Activated CD4-positive, alpha-beta T cell treated with anti-CD3 and anti-CD28 coated beads, Interleukin-2, amount 50 U/mL, for 48 hours (primary cell): ENCODE measurements around the gene PTPRF.

Experiments used
- DNase-seq, 2 experiments: peaks; one replicate each; pipeline ENCODE4 v3.0.0-alpha.2; 2020

PTPRF gene

DNA sequence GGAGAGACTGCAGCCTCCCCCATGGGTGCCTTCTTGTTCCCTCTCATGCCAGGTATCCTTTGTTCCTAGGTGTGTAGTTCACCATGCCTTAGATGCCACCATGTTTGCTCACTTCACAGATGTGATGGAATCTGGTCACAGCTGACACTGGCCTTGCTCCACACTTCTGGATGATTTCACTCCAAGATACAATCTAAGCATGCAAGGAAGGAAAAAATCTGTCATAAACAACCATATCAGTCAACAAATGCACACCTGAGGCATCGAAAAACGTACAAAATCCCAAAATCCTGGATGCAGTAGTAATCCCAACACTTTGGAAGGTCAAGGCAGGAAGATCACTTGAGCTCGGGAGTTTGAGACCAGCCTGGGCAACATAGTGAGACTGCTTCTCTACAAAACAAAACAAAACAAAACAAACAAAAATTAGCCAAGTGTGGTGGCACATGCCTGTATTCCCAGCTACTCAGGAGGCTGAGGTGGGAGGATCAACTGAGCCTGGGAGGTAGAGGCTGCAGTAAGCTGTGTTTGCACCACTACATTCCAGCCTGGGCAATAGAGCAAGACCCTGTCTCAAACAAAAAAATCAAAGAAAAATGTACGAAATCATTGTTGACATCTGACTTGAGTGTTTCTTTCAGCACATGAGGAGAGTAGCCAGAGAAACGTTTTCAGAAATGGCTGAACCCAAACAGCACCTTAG, 17.1 kb upstream of the PTPRF start:
- no peak for DNase-seq

DNA sequence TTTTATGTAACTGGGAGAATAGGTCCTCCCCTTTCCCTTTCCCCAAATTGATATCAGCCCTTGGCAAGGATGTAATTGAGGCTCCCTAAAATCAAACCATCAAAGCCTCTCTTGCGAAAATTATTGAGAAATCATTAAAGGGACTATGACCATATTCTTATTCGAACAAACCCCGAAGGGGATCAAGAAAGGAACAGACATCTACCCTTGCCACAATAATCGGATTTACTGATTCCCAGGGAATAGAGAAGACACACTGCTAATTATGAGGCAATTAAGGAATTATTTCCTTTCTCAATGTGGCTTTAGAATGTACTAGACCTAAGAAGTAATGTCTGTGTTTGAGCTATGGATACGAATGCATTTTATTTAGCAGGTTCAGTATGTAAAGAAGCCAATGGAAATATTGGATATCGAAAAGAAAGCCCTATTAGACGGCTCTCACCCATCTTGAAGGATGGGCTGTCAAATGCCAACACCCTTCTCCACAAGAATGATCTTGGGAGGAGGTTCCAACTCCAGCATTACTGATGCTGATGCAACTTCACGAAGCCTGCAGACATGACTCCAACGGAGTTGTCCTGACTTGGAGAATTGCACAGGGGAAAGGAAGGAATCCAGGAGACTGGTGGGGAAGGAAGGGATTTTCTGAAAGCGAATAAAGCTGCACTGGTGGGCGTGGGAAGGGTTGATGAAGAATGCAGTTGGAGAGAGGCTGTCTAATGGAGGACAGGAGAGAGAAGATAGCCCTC, 11.6 kb upstream of the PTPRF start:
- no peak for DNase-seq

DNA sequence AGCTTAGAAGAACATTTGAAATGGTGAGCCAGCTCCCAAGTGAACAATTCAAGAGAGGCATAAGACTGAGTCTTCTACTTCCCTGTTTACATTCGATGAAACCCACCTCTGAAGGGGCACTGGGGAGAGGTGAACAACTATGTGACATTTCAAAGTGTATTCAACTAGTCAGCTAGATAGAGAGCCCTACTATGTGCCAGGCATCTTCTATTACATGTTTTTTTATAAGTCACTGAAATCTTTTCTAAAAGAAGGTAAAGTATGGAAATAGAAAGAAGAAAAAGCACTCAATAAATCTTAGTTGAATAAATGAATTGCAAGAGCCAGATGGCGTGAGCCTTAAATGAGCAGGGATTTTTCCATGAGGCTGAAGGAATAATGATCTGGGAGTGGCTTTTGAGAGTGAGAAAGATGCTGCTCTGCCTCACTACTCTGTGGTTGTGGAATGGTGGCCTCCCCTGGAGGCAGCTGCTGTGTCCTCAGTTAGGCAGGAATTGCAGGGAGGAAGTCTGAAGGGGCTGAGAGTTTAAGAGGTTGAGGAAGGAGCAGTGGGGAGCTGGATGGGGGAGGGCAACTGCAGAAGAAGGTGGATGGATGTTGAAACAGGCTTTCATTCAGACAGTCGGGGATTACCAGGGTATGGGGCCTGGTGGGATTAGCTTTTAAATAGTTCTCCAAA, 10.4 kb upstream of the PTPRF start:
- no peak for DNase-seq

DNA sequence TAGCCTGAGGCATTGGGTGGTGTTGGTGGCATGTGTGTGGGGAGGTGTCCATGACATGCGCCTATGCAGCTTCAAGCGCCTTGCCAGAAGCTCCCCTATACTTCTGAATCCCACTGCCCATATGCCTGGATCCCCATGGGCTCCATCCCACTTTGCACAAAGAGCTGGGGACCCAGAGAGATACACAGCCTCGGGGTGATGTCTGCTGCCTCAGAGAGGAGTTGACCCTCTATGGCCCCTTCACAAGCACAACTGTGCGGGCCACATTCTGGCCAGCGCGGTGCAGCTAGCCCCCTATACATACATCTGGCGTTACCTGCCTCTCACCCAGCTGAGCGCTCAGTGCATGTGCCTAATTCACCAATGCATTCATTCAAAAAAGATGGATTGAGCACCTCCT, 9.6 kb upstream of the PTPRF start:
- DNase-seq: no peak

DNA sequence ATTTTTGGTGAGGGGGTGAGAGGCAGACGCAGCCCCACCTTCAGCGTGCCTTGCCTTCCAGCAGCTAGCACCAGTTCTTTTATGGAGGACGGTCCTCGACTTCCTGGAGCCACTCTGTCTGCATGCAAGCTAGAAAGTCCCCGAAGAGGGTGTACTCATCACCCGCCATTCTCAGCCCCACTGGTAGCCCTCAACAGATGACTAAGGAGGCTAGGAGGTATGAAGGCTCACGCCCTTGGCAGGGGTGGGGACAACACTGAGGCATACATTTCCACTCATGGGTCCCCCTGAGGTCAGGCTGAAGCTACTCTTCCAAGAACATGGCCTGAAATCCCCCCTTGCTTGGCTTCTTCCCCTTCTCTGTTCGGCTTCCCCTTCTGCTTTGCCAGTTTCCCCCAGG, 8.9 kb upstream of the PTPRF start:
- no peak for DNase-seq

DNA sequence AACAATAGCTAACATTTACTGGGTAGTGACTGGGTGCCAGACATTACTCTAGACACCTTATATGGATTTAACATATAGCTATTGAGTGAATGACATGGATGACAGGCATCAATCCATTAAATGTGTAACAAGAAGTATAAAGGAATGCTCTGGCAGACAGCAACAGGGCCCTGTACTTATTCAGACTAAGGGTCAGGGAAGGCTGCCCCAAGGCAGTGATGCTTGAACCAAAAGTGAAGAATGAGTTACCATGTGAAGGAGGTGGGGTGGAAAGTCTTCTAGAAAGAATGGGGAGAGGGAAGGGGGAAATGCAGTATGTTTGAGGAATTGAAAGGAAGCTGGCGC, 8.3 kb upstream of the PTPRF start:
- DNase-seq: no peak

DNA sequence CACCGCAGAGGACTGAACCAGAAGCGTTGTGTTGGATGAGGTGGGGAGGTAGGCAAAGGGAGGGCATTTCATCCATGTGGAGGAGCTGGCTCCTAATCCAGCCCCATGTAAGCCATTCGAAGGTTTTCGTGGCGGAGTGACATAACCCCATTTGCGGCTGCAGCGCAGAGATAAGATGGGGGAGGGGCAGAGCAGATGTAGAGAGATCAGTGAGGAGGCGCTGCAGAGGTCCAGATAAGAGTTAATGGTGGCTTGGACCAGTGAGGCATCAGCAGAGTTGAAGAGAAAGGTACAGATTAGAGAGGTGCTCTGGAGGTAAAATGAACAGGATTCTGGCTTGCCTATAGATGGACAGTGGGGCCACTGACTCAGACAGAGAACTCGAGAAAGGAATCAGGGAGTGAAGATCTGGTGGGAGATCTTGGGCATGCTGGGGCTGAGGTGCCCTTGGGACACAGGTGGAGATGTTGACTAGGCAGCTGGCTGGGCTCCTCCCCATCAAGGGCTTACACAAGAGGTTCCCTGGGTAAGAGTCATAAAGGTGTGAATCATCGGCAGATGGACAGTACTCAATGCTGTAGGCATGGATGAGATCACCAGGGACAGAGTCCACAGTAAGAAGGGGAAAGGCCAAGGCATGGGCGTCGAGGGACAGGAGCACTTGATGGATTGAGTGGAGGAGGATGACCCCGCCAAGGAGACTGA, 7.8 kb upstream of the PTPRF start:
- DNase-seq: no peak

DNA sequence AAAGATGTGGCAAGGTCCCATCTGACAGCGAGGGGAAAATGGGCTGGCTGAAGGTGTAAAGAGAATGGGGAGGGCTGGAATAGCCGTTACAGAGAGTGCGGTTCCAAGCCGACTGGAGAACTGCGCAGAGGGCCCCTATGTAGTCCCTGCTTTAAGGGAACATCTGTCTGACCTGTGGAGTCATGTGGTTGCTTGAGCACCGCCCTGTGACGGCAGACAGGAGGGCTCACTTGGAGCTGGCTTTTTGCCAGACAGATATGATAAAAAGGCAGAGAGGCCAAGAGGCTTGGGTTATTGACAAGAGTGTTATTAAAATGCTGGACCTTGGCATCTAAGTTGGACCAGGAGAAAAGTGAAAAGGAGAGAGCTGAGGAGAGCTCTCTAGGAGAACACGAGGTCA, 5.9 kb upstream of the PTPRF start:
- DNase-seq: no peak

DNA sequence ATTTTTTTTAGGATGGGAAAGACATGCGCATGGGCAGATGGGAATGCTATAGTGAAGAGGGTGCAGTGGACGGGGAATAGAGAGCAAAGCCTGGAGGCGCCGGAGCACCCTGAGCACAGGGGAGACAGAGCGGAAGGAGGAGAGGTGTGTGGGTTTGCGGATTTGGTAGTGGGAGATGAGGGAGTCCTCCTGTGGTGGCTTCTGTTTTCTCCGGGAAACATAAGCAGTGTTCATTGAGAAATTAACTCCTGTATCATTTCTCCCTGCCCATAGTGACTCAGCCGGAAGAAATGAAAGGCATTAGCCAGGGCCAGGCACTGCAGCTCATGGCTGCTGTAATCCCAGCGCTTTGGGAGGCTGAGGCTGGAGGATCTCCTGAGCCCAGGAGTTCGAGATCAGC, 4.7 kb upstream of the PTPRF start:
- no peak for DNase-seq

DNA sequence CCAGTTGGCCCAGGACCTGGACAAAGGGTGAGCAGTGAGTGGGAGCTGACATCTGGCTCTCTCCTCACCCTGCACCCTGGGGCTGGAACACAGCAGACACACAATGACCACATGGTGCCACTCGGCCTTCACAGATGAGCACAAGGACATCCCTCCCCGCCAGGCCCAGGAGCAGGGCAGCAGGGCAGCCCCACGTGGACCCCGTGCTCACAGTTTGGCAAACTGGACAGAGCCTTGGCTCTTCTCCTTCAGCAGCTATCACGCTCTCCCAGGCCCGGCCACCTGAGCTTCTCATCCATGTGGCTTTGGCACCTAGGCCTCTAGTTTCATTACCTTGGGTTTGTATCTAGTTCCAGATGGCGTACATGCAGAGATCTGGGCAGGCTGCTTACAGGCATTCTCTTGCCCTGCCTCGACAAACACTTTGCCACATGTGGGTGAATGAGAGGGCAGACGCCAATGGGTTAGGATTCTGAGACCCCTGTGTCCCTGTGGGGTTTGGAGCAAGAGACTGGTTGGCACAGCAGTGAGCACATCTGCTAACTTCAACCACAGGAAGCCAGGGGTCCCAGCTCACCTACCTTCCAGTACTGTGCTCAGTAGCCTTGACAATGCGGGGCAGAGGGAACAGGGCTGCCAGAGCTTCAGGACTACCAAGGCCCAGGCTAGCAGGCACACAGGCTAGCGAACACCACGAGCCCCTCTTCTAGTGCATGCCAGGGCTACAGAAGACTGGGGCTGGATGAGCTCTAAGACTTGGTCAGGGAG, 3.4 kb upstream of the PTPRF start:
- DNase-seq: no peak

DNA sequence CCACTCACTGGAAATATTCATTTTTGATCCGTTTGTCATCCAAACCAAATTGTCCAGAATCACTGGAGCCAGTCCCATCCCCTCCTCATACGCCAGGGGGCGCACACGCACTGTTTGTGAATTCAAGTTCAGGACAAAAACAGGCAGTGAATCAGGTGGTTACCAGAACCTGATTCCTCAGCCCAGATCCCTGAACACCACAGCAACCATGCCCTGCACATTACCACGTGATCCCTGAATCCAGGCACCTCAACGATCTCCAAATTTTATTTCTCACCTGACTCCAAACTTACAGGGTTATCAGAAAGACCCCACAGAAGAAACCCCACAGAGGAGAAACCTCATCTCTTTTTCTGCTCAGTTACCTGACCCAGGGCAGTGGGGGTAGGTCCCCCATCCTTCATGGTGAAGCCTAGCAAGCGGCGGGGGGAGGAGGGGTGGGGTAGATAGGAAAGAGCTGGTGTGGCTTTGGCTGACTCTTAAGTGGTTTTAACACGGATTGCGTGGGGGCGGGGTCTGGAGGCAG, 1.4 kb upstream of the PTPRF start:
- peak; percentile 85 to 89 for DNase-seq

DNA sequence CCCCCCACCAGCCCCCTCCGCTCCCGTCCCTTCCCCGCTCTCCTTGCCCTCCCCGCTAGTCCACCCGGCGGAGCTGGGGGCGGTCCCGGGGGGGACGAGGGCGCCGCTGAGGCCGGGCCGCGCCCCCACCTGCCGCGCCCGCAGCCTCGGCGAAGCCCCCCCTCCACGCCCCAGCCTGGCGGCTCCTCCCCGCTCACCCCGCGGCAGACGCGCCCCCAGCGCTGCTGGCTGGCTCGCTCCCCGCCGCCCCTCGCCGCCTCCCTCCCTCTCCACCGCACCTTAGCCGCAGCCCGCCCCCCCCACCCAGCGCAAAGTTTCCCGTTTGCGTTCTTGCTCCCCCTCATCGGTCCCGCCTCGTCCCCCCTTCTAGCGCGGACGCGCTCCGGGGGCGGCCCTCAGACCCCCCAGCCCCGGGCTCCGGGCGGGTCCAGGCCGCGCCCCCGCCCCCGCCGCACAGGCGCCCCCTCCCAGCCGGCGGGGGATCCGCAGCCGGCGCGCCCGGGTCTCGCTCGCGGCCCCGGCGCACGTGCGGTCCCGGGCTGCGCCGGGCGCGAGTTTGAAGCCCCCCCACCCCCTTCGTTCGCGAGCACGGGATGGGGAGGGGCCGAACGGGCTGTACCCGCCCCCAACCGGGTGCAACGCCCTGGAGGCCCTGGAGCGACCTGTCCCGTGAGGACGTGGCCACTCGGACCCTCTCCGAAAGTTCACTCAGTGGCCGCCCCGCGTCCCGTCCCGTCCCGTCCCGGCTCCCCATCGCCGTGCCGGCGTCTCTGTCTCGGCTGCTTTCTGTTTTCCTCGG, 623 bp downstream of the PTPRF start:
- peak in 1 of 2 experiments; percentile 5 for DNase-seq

DNA sequence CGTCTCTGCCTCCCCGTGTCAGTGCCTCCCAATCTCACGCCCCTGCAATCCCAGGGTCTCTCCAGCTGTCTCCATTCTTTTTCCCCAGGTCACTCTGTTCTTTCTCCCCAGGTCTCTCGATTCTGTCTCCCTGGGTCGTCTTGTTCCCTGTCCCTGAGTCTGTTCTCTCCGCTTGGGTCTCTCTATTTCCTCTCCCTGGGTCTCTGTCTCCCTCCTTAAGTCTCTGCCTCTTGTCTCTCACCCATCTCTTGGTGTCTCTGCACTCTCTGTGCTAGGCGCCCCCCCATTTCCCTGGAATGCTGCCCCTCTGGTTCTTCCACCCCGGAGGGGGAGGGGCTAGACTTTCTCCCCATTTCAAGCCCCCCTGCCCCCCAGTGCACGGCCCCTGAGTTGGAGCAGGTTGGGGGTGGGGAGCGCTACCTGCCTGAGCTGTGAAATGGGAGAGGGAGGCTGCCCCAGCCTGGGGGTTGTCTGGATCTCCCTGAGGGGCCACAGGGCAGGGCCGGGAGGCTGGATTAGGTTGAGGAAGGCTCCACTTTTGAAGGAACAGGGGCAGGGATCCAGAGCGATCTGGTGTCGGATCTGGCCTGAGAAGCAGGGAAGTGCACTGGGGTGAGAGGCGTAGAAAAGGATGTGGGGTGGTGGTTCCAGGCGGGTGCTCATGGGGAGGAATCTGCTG, 1.4 kb downstream of the PTPRF start:
- DNase-seq: no peak

DNA sequence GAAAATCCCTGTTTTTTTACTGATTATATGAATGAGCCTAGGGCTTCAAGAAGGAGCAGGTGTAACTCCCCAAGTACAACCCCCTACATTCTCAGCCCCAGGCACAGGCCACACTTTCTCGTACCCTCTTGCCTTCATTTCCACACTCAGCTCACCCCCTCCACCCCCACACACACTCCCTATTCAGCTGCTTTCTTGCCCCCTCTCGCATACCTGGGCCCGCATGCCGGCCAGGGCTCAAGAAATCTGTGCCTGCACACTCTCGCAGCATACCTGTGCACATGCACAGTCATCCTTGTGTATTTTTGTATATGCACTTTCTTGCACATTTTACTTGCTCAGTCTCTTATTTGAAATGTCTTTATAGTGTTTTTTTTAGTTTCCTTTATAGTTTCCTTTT, 2.0 kb downstream of the PTPRF start:
- no peak for DNase-seq

DNA sequence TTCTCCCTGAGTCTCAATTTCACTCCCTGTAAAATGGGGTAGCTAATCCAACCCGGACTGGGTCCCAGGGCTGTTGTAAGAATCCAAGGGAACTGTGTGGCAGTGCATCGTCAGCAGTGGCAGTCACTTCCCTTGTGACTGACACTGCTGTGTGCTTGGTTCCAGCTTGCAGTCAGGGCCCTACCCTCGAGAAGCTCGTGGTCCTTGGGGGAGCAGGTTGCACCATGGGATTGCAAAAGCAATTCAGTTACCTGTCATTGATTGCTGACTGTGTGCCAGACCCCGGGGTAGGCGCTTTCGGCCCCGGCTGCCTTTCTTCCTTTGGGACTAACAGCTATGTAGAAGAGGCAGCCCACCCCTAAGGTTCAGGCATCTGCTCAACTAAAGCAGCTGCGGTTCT, 2.9 kb downstream of the PTPRF start:
- DNase-seq: no peak

DNA sequence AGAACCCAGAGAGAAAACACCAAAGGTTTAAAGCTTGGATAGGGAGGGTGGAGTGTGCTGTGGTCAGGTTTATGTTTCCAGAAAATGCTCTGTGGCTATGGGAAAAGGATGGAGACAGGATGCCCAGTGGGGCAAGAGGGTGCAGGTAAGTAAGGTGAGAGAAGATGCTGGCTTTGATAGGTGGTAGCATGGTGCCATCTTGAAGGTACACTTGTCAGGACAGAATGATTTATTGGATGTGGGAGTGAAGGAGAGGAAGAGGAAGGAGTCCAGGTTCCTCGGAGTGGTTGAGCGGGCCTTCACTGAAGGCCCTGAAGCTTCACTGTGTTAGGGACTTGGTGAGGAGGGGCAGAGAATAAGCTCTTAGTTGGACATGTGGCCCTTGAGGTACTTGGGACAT, 3.6 kb downstream of the PTPRF start:
- DNase-seq: no peak

DNA sequence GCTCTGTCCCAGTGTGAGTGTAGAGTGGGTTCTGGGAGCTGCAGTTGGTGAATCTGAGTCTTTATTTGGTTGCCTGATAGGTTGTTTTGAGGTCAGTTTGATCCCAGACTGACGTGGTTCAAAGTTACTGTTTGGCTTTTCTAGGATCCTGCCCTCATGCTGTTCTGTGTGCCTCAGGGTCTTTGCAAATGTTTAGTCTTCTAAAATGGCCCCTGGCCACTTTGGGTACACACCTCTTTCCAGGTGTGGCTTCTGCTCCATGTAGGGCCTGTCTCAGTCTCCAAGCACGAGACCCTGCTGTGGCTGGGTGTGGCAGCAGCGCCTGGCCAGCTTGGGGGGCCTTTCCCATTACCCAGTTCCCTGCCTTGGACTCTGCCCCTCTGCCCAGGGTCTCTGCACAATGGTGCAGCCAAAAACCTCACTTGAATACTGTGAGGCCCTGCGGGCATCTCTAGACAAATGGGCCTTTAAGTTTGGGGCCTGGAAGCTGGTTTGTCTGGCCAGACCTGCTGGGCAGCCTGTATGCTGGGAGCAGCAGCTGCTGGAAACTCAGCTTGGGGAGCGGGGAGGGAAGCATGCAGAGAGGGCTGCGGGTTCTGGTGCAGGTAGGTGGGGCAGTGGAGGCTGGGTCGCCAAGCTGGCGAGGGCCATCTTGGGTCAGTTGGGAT, 5.6 kb downstream of the PTPRF start:
- DNase-seq: no peak

DNA sequence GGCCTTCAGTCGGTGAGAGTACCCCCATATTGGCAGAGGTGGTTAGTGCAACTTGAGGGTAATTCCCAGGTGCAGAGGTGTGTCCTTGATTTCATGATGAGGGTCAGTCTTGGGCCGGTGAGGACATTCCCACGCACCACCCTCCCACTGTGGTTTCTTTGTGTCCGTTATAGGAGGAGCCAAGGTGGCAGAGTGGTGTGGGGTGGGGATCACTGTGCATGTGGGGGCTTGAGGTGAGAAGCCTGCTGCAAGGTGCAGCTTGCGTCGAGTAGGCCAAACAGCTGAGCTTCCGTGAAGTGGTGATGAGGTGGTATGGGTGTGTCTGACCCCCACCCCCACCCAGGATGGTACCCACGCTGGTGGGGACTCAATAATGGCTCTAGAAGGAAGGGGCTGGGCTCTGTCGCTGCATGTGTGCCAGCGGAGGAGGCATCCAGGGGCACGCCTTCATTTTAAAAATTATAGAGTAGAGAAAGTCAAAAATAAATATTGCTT, 6.2 kb downstream of the PTPRF start:
- DNase-seq: no peak

DNA sequence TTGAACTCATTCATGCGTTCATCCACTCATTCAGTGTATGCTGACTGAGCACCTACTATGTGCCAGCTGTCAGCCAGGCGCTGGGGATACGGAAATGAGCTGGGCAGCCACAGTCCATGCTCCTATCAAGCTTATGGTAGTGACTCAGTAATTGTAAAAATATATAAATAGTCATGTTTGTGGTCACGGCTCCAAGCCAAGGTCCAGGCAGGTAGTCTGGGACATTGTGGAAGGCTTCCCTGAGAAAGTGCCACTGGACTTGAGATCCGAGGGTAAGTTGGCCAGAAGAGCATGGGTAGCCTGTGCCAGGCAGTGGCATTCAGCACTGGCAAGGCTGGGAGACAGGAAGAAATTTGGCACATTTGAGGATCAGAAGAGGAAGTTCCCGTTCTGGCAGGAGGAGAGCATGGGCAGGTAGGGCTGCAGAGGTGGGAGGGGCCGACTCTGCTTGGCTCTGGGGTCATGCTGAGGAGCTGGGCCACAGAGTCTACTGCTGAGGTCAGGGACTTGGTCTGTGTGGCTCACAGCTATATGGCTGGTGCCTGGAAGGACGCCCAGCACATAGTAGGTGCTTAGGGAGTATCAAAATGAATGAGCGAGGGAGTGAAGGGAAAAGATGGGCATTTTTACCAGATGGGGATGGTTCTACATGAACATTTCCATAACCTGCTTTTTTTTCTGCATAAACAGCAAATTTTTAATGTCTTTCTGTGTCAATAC, 6.9 kb downstream of the PTPRF start:
- DNase-seq: no peak

DNA sequence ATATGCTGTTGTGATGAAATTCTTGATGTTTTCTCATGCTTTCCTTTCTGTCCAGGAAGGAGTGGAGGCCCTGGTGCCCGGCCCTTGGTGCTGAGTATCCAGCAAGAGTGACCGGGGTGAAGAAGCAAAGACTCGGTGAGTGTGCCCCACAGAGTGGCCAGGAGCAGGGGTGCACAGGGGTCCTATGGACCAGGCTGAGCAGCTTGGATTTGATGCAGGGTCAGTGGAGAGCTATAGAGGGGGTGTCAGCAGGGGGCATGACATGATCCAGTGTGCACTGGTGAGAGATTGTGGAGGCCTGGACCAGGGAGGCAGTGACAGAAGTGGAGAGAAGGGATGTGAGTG, 7.4 kb downstream of the PTPRF start:
- DNase-seq: no peak
